Mucosa of stomach (tissue), 1 donor: ENCODE data around the gene SERGEF.
A peak's percentile ranks its signal among the peaks of the same experiment; 100 is the strongest.
"Not testable (repeated sequence)": the region's sequence is repeated elsewhere in the genome, so short reads cannot be mapped to it uniquely, and the experiment has no call there.

Experiments used
- H3K27me3 ChIP-seq: one replicate; pipeline ENCODE4 v1.7.0; 2013; ENCODE audit warnings: mild to moderate bottlenecking, low read length; ENCODE audit not compliant: control insufficient read depth, insufficient read depth
- H3K36me3 ChIP-seq: one replicate; pipeline ENCODE4 v1.7.0; 2013; ENCODE audit warnings: low read length; ENCODE audit not compliant: control insufficient read depth, insufficient read depth
- H3K4me1 ChIP-seq: one replicate; pipeline ENCODE4 v1.7.0; 2013; ENCODE audit warnings: mild to moderate bottlenecking, low read length; ENCODE audit not compliant: control insufficient read depth, insufficient read depth
- H3K4me3 ChIP-seq: one replicate; pipeline ENCODE4 v1.7.0; 2013; ENCODE audit warnings: low read length
- H3K9ac ChIP-seq: one replicate; pipeline ENCODE4 v1.7.0; 2013; ENCODE audit warnings: mild to moderate bottlenecking, low read length, moderate library complexity
- H3K9me3 ChIP-seq: one replicate; pipeline ENCODE4 v1.7.0; 2013; ENCODE audit warnings: mild to moderate bottlenecking, low read length, moderate library complexity; ENCODE audit not compliant: control insufficient read depth
- donor health status: Pancreatic carcinoma.

SERGEF gene

DNA sequence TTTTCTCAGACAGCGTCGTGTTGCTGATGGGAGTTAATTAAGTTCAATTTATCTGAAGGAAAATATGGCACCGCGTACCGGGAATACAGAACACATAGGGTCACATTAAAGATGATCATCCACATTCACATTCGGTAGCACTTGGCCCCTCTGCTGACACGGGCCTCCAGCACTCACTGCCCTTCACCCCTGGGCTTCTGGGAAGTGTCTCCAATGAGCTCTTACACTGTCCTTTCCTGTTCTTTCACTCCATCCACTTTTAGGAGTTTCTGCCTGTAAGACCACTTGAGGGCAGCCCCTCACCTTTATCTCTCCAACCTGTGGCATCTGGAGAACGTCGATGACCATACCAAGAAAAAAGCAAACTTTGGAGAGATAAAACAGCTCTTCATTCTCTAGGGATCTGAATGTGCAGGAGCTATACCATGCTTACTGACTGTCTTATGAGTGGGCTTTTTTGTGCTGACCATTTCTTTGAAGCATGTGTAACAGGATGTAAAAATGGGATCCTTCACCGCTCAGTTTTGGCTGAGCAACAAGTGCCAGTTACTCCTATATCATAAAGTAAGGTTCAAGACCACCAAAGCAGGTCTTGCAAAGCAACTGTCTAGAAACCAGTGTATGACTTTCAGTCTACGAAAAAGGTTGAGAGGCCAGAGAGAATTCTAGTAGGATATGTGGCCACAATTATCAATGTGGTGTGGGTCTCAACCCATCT is 1.1 kb upstream of the SERGEF start:
- H3K4me1 ChIP-seq: peaks cover 9% of the 10 kb centered on the region
- H3K4me3 ChIP-seq: peak overlapping the region; percentile 87
- no peaks in the 10 kb centered on the region for H3K9me3 ChIP-seq
- H3K27me3 ChIP-seq: no peaks in the 10 kb centered on the region
- H3K36me3 ChIP-seq: no peaks in the 10 kb centered on the region
- peak overlapping the region; percentile 84 for H3K9ac ChIP-seq

DNA sequence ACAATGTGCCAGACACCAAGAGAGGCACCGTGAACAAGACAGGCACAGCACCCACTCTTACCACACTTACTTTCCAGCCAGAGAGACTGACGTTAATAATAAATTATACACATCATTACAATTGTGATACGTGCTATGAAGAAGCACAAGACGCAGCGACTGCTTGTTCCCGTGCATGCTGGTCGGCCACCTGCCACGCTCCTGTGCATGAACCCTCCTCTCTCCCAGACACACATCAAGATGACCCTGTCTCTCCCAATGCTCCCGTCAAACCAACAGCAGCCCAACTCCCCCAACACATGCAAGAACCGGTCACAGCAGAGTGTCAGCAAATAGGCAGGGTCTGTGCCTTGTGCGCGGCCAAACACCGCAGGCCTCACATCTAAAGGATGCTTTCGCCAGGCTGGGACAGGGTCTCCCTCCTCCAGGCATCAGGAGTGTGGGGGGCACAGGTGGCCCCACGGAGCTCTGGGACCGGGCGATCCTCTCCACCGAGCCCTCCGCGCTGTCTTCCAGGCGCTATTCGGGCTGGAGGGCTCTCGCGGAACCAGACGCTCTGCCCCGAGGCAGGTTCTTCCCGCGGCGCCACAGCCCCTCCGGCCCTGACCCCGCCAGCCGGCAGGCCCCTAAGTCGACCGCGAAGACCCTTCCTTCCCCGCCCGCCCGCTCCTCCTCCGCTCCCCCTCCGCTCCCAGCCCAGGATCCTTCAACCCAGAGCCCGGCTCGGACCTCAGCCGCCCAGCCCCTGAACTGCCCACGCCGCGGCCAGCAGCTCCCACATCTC is 533 bp downstream of the SERGEF start:
- H3K27me3 ChIP-seq: no peaks in the 10 kb centered on the region

DNA sequence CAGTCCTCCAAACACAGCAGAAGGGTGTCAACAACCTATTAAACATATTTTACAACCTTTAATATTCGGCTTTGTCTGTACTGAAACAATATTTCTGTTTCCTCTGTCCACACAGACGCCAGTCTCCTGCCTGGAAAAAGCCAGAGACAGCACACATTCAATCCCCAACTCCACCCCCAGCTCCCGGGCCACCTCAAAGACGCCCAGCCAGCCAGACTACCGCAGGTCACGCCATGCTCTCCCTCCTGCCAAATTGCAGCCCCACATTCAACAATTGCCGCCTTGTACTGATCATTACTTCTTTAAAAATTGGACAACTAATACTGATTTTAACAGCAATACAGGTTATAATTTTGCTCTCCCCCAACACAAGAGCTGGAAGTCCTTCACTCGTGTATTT is 1.2 kb downstream of the SERGEF start:
- H3K4me3 ChIP-seq: no peak overlapping the region
- H3K27me3 ChIP-seq: no peaks in the 10 kb centered on the region
- no peaks in the 10 kb centered on the region for H3K36me3 ChIP-seq
- no peak overlapping the region for H3K9ac ChIP-seq
- peaks cover 9% of the 10 kb centered on the region for H3K4me1 ChIP-seq
- no peaks in the 10 kb centered on the region for H3K9me3 ChIP-seq

More for the DNA sequence above, 533 bp downstream of the SERGEF start:
- H3K9ac ChIP-seq: peak overlapping the region; percentile 78
- no peaks in the 10 kb centered on the region for H3K9me3 ChIP-seq
- peak overlapping the region; percentile 26 for H3K4me3 ChIP-seq
- no peaks in the 10 kb centered on the region for H3K36me3 ChIP-seq
- peaks cover 9% of the 10 kb centered on the region for H3K4me1 ChIP-seq

DNA sequence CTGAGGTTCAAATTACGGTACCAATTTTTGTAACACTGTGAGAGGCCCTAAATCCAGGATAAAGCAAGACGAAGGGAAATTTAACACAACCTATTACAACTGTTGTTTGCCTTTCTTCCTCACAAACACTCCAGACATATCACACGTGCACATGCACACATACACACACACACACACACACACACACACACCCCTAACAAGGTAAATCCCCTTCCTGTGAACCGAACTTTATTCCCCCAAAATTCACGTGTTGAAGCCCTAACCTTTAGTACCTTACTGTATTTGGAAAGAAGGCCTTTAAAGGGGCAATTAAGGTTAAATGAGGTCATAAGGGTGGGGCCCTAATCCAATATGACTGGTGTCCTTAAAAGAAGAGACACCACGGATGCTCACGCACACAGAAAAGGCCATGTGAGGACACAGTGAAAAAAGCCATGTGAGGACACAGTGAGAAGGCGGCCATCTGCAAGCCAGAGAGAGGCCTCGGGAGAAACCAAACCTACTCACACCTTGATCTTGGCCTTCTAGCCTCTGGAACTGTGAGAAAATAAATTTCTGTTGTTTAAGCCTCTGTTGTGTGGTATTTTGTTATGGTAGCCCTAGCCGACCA is 1.8 kb downstream of the SERGEF start:
- no peaks in the 10 kb centered on the region for H3K9me3 ChIP-seq
- peaks cover 9% of the 10 kb centered on the region for H3K4me1 ChIP-seq
- H3K36me3 ChIP-seq: no peaks in the 10 kb centered on the region
- no peak overlapping the region for H3K4me3 ChIP-seq
- H3K9ac ChIP-seq: no peak overlapping the region
- H3K27me3 ChIP-seq: no peaks in the 10 kb centered on the region

DNA sequence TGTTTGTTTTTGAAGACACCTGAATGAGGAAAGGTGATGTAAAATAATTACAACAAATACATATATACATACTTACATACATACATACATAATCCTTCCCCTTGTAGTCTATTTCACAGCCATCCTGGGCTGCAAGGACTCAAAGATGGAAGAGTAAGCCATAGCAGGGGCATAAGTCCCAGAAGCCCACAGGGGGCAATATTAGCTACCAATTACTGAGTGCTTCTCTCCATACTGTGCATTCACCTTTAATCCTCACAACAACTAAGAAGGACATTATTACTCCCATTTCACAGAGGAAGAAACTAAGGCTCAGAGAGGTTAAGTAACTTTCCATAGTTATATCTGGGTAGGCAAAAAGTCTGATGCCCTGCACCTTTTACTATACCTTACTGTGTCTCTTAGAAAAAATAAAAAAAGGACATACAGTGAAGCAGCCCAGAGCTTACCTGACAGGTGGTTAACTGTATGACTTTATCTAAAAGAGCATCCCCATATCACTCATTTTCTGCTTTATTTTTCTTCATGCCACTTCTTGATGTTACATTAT is 2.7 kb downstream of the SERGEF start:
- Histone ChIP-seq H3K4me3 (no peak overlapping the region), H3K4me1 (peaks cover 9% of the 10 kb centered on the region), H3K9me3 (no peaks in the 10 kb centered on the region), H3K36me3 (no peaks in the 10 kb centered on the region), H3K9ac (no peak overlapping the region), H3K27me3 (no peaks in the 10 kb centered on the region)

DNA sequence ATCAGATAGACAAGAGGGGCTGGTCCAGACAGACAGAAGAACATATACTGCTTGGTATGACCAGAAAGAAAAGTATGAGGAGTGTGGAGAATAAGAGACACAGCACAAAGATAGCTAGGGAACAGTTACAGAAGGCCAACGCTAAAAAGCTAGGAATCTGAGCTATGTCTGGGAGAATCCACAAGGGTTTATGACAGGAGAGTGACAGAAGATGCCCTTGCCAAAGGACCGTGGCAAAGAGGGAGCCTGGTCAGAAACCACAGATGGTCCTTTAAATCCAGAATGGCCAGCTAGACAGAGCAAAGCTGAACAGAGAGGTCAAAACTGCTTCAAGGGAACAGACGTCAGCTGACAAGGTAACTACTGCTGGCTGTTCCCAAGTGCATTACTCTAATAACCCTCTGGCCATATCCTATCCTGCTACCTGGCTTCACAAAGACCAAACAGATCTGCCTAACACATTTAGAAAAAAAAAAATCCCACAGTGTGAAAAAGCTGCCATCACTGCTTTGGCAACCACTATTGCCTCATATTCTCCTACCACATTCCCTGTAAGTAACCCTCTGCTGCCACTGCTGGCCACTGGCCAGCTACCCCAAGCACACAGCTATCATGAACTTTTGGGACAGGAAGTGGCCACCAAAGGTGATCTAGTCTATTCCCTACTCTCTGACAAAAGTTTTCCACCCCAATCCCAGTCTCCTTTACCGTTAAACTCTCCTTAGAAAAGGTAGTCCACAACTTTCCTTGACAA is 7.3 kb downstream of the SERGEF start:
- H3K36me3 ChIP-seq: no peaks in the 10 kb centered on the region
- no peak overlapping the region for H3K9ac ChIP-seq

DNA sequence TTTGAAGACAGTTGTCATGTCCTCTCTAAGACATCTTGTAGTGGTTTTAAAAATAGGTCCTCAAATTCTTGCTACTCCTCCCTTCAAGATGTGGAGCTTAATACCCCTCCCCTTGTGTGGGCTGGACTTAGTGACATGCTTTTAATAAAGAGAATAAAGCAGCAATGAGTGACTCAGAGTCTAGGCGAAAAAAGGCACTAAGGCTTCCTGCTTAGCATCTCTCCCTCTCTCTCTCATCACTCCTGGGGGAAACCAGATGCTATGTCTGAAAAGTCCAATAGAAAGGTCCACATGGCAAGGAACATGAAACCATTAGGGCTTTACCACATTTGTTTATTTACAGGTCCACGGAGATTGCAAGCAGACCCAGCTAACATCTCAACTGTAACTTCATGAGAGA is 11.7 kb downstream of the SERGEF start:
- Histone ChIP-seq H3K27me3 (no peaks in the 10 kb centered on the region), H3K4me1 (no peaks in the 10 kb centered on the region), H3K36me3 (no peaks in the 10 kb centered on the region), H3K4me3 (no peak overlapping the region), H3K9me3 (no peaks in the 10 kb centered on the region), H3K9ac (no peak overlapping the region)

More for the DNA sequence above, 7.3 kb downstream of the SERGEF start:
- no peaks in the 10 kb centered on the region for H3K27me3 ChIP-seq
- H3K4me3 ChIP-seq: no peak overlapping the region
- no peaks in the 10 kb centered on the region for H3K9me3 ChIP-seq
- H3K4me1 ChIP-seq: no peaks in the 10 kb centered on the region

DNA sequence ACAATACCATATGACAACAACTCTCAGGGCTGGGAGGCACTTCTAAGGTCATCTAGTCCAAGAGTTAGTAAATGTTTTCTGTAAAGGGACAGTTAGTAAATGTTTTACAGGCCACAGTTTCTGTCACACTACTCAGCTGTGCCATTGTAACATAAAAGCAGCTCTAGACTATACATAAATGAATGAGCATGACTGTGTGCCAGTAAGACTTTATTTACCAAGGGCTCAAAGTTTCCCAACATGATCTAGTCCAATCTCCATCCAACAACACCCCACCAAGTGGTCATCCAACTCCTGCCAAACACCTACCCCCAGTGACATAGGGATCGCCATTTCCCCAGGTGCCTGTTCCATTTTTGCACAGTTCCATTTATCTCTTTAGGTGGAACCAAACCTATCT is 12.1 kb downstream of the SERGEF start:
- Histone ChIP-seq H3K9ac (no peak overlapping the region), H3K4me1 (no peaks in the 10 kb centered on the region), H3K4me3 (no peak overlapping the region), H3K36me3 (no peaks in the 10 kb centered on the region), H3K9me3 (no peaks in the 10 kb centered on the region), H3K27me3 (no peaks in the 10 kb centered on the region)

DNA sequence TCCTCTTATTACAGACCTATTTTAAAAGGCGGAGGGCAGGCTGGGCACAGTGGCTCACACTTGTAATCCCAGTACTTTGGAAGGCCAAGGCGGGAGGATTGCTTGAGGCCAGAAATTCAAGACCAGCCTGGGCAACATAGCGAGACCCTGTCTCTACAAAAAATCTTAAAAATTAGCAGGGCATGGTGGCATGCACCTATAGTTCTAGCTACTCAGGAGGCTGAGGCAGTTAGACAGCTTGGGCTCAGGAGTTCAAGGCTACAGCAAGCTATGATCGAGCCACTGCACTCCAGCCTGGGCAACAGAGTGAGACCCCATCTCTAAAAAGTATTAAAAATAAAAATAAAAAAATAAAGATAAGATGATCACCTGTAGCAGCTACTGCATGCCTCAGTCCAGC is 12.7 kb downstream of the SERGEF start:
- not testable (repeated sequence) for H3K4me1 ChIP-seq, H3K9me3 ChIP-seq, H3K9ac ChIP-seq, H3K4me3 ChIP-seq, H3K36me3 ChIP-seq, H3K27me3 ChIP-seq

DNA sequence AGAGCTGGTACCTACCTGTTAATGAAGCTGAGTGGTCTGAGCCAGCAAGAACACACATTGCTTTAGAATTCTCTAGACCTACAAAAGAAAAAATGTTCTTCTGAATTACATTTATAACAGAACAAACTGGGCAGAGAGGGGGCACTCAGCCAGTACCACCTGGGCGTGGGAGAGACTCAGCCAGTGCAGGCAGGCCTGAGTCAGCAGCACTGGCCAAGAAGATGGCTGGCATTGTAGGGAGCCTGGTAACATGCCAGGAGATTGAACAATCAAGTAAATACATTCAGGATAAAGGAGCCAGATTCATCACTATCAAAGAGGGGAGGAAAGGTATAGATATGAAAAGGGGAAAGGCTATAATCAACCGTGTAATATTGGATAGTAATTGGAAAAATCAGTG is 19.9 kb downstream of the SERGEF start:
- no peak overlapping the region for H3K4me3 ChIP-seq
- no peaks in the 10 kb centered on the region for H3K27me3 ChIP-seq
- H3K9me3 ChIP-seq: no peaks in the 10 kb centered on the region
- no peak overlapping the region for H3K9ac ChIP-seq
- no peaks in the 10 kb centered on the region for H3K36me3 ChIP-seq
- H3K4me1 ChIP-seq: no peaks in the 10 kb centered on the region

DNA sequence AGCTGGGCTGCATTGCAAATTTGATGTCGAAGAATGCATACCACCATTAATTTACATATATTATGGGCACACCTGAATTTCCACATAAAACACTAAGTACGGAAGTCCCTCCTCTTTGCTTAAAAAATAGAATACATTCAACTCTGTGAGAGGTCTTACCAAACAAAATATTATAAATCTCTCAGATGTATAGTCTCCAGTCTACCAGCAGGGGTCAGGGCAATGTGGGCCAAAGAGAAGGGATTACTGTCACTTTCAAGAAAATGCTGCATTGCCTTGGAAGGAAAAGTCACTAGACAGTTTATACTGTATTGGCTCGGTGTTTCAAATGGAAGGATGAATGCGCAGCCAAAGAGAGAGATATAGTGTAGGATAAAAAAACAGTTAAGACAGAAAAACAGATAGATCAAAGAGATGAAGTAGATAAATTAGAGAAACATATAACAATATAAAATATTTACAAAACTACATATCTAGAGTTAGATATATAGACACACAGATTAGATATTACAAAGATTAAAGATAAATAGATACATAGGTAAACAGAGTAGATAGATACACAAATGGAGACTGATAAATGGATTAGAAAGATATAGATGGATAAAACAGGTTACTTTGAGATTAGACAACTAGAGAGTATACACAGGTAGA is 20.9 kb downstream of the SERGEF start:
- Histone ChIP-seq H3K4me1 (no peaks in the 10 kb centered on the region), H3K27me3 (no peaks in the 10 kb centered on the region), H3K9me3 (no peaks in the 10 kb centered on the region), H3K36me3 (no peaks in the 10 kb centered on the region), H3K9ac (no peak overlapping the region), H3K4me3 (no peak overlapping the region)
